SH-SY5Y (cell line): ENCODE data around the gene PSMA7.

Experiments
- GATA2 ChIP-seq: IDR thresholded peaks from 2 replicates; pipeline ENCODE4 v1.6.1; 2011; ENCODE audit warnings: mild to moderate bottlenecking, low read depth, low read length
- GATA3 ChIP-seq: IDR thresholded peaks from 2 replicates; pipeline ENCODE4 v1.6.1; 2011; ENCODE audit warnings: low read depth, mild to moderate bottlenecking, low read length, moderate library complexity

DNA sequence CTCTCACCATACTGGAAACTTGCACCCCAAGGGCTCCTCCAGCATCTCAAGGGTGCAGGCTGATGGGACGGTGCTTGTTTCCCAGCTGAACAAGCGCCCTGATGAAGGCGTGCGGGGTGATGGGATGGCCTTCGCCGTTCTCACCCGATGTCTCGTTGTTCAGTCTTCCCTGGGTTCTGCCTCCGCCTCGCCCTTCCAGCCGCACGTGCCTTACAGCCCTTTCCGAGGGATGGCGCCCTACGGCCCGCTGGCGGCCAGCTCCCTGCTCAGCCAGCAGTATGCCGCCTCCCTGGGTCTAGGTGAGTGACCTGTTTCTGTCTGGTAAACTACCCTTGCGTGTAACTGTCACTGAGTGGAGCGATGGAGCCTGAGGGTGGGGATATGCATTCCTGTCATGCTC, 17.1 kb downstream of the PSMA7 start:
- TF ChIP-seq GATA3 (no peak), GATA2 (no peak)
